ENCODE data around the gene C1QTNF6. TPM values are rescaled to one million over a fixed set of nuclear protein-coding genes. Genes with fewer than 3 reads are reported as not detected.

C1QTNF6 gene
- total and polyA plus RNA-seq, 2 experiments from 2014 or later, result 1.7 to 2.3 TPM

DNA sequence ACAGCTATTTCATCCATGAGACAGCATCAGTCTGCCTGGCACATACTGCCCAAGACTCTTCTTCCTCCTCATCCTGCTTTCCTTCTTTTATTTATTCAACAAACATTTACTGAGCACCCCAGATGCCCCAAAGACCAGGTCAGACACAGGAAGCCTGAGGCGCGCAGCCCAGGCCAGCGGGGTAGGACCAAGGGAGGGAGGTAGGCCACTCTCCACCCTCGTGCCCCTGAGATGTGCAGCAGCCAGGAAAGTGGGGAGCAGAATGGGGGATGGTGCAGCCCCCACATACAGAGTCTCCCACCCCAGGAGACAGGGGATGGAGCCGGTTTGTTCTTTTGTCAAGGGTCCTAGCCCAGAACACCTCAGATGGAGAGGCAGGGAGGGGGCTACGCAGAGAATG, 34.1 kb downstream of the C1QTNF6 start:
- no peak overlapping the region for H3K4me2 ChIP-seq
- TF ChIP-seq JUNB (IDR thresholded peaks at IDR 0.05; ENCODE audit: unreplicated experiment) (no peak), ZNF114 (CRISPR knock-in tag; IDR thresholded peaks at IDR 0.05) (no peak), CREB1 (CRISPR knock-in tag; IDR thresholded peaks at IDR 0.05; ENCODE audit: low read depth) (no peak), EZH2 (IDR thresholded peaks at IDR 0.05; ENCODE audit: low read depth, unreplicated experiment) (no peak), ZNF331 (CRISPR knock-in tag; IDR thresholded peaks at IDR 0.05; ENCODE audit: low read depth) (no peak), NANOG (IDR thresholded peaks at IDR 0.05; ENCODE audit: borderline replicate concordance) (no peak), EZH2phosphoT487 (IDR thresholded peaks at IDR 0.05; ENCODE audit: unreplicated experiment) (no peak), POLR2AphosphoS5 (IDR thresholded peaks at IDR 0.05; ENCODE audit: low read depth) (no peak), STAT1 (IDR thresholded peaks at IDR 0.05; ENCODE audit: unreplicated experiment) (no peak)
- TF ChIP-seq, protein P1, sequence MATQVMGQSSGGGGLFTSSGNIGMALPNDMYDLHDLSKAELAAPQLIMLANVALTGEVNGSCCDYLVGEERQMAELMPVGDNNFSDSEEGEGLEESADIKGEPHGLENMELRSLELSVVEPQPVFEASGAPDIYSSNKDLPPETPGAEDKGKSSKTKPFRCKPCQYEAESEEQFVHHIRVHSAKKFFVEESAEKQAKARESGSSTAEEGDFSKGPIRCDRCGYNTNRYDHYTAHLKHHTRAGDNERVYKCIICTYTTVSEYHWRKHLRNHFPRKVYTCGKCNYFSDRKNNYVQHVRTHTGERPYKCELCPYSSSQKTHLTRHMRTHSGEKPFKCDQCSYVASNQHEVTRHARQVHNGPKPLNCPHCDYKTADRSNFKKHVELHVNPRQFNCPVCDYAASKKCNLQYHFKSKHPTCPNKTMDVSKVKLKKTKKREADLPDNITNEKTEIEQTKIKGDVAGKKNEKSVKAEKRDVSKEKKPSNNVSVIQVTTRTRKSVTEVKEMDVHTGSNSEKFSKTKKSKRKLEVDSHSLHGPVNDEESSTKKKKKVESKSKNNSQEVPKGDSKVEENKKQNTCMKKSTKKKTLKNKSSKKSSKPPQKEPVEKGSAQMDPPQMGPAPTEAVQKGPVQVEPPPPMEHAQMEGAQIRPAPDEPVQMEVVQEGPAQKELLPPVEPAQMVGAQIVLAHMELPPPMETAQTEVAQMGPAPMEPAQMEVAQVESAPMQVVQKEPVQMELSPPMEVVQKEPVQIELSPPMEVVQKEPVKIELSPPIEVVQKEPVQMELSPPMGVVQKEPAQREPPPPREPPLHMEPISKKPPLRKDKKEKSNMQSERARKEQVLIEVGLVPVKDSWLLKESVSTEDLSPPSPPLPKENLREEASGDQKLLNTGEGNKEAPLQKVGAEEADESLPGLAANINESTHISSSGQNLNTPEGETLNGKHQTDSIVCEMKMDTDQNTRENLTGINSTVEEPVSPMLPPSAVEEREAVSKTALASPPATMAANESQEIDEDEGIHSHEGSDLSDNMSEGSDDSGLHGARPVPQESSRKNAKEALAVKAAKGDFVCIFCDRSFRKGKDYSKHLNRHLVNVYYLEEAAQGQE (IDR thresholded peaks at IDR 0.05; ENCODE audit: unreplicated experiment), result no peak
- TF ChIP-seq, protein P2, sequence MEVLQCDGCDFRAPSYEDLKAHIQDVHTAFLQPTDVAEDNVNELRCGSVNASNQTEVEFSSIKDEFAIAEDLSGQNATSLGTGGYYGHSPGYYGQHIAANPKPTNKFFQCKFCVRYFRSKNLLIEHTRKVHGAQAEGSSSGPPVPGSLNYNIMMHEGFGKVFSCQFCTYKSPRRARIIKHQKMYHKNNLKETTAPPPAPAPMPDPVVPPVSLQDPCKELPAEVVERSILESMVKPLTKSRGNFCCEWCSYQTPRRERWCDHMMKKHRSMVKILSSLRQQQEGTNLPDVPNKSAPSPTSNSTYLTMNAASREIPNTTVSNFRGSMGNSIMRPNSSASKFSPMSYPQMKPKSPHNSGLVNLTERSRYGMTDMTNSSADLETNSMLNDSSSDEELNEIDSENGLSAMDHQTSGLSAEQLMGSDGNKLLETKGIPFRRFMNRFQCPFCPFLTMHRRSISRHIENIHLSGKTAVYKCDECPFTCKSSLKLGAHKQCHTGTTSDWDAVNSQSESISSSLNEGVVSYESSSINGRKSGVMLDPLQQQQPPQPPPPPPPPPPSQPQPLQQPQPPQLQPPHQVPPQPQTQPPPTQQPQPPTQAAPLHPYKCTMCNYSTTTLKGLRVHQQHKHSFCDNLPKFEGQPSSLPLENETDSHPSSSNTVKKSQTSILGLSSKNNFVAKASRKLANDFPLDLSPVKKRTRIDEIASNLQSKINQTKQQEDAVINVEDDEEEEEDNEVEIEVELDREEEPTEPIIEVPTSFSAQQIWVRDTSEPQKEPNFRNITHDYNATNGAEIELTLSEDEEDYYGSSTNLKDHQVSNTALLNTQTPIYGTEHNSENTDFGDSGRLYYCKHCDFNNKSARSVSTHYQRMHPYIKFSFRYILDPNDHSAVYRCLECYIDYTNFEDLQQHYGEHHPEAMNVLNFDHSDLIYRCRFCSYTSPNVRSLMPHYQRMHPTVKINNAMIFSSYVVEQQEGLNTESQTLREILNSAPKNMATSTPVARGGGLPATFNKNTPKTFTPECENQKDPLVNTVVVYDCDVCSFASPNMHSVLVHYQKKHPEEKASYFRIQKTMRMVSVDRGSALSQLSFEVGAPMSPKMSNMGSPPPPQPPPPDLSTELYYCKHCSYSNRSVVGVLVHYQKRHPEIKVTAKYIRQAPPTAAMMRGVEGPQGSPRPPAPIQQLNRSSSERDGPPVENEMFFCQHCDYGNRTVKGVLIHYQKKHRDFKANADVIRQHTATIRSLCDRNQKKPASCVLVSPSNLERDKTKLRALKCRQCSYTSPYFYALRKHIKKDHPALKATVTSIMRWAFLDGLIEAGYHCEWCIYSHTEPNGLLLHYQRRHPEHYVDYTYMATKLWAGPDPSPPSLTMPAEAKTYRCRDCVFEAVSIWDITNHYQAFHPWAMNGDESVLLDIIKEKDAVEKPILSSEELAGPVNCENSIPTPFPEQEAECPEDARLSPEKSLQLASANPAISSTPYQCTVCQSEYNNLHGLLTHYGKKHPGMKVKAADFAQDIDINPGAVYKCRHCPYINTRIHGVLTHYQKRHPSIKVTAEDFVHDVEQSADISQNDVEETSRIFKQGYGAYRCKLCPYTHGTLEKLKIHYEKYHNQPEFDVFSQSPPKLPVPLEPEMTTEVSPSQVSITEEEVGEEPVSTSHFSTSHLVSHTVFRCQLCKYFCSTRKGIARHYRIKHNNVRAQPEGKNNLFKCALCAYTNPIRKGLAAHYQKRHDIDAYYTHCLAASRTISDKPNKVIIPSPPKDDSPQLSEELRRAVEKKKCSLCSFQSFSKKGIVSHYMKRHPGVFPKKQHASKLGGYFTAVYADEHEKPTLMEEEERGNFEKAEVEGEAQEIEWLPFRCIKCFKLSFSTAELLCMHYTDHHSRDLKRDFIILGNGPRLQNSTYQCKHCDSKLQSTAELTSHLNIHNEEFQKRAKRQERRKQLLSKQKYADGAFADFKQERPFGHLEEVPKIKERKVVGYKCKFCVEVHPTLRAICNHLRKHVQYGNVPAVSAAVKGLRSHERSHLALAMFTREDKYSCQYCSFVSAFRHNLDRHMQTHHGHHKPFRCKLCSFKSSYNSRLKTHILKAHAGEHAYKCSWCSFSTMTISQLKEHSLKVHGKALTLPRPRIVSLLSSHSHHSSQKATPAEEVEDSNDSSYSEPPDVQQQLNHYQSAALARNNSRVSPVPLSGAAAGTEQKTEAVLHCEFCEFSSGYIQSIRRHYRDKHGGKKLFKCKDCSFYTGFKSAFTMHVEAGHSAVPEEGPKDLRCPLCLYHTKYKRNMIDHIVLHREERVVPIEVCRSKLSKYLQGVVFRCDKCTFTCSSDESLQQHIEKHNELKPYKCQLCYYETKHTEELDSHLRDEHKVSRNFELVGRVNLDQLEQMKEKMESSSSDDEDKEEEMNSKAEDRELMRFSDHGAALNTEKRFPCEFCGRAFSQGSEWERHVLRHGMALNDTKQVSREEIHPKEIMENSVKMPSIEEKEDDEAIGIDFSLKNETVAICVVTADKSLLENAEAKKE (CRISPR knock-in tag; IDR thresholded peaks at IDR 0.05), result no peak
- TF ChIP-seq, protein P3, sequence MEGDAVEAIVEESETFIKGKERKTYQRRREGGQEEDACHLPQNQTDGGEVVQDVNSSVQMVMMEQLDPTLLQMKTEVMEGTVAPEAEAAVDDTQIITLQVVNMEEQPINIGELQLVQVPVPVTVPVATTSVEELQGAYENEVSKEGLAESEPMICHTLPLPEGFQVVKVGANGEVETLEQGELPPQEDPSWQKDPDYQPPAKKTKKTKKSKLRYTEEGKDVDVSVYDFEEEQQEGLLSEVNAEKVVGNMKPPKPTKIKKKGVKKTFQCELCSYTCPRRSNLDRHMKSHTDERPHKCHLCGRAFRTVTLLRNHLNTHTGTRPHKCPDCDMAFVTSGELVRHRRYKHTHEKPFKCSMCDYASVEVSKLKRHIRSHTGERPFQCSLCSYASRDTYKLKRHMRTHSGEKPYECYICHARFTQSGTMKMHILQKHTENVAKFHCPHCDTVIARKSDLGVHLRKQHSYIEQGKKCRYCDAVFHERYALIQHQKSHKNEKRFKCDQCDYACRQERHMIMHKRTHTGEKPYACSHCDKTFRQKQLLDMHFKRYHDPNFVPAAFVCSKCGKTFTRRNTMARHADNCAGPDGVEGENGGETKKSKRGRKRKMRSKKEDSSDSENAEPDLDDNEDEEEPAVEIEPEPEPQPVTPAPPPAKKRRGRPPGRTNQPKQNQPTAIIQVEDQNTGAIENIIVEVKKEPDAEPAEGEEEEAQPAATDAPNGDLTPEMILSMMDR (conservative IDR thresholded peaks at IDR 0.05; ENCODE audit: low read depth in 2 of 2), result no peak
- TF ChIP-seq, protein P4, sequence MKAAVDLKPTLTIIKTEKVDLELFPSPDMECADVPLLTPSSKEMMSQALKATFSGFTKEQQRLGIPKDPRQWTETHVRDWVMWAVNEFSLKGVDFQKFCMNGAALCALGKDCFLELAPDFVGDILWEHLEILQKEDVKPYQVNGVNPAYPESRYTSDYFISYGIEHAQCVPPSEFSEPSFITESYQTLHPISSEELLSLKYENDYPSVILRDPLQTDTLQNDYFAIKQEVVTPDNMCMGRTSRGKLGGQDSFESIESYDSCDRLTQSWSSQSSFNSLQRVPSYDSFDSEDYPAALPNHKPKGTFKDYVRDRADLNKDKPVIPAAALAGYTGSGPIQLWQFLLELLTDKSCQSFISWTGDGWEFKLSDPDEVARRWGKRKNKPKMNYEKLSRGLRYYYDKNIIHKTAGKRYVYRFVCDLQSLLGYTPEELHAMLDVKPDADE (IDR thresholded peaks at IDR 0.05), result no peak
- H3K79me2 ChIP-seq (replicated peaks; ENCODE audit: insufficient read depth), result no peaks in the 10 kb centered on the region
- DNase-seq (ENCODE audit: low spot score) (no peak), ATAC-seq (no peak)
- H3K4me3 ChIP-seq, result no peak overlapping the region
- no peaks in the 10 kb centered on the region for H3K27me3 ChIP-seq (ENCODE audit: insufficient read depth)
- no peaks in the 10 kb centered on the region for H4K20me1 ChIP-seq (replicated peaks; ENCODE audit: insufficient read depth)
- H3F3A ChIP-seq (replicated peaks; ENCODE audit: low read depth), result no peaks in the 10 kb centered on the region
- H3K4me1 Mint-ChIP-seq, result peaks cover 10% of the 10 kb centered on the region
- H3K27me3 Mint-ChIP-seq (ENCODE audit: insufficient read depth, low read depth, poor library complexity), result peaks cover 14% of the 10 kb centered on the region
- no peak overlapping the region for H3K27ac ChIP-seq (ENCODE audit: low read depth)
- H3K36me3 ChIP-seq (ENCODE audit: insufficient read depth), result no peaks in the 10 kb centered on the region
- H3K27ac Mint-ChIP-seq, result no peak overlapping the region
- no peaks in the 10 kb centered on the region for H3K36me3 Mint-ChIP-seq (ENCODE audit: low read depth)
- H3K4me1 ChIP-seq (ENCODE audit: insufficient read depth), result no peaks in the 10 kb centered on the region
- no peak overlapping the region for H2AFZ ChIP-seq
- no peak overlapping the region for H3K4me3 Mint-ChIP-seq
- no peaks in the 10 kb centered on the region for H3K9me2 ChIP-seq (ENCODE audit: insufficient read depth)
- H3K9me3 Mint-ChIP-seq, result peaks cover 7% of the 10 kb centered on the region
